PFSK-1 (cell line): ENCODE results near the gene CHAD.

Experiments used
- FOXP2 ChIP-seq: optimal IDR thresholded peaks from 2 replicates; pipeline ENCODE3; 2011; ENCODE audit warnings: borderline replicate concordance, control low read depth, inconsistent platforms; ENCODE audit not compliant: insufficient read depth; ENCODE audit errors: extremely low read length, extremely low read depth
- POLR2AphosphoS5 ChIP-seq: IDR thresholded peaks from 2 replicates; pipeline ENCODE4 v1.6.1; 2012; ENCODE audit warnings: low read depth, mild to moderate bottlenecking, control low read depth, low read length, moderate library complexity
- REST ChIP-seq, 2 experiments: IDR thresholded peaks; 2 replicates each; pipeline versions ENCODE4 v1.6.1 to v1.8.0; 2011 to 2012; ENCODE audit warnings: low read depth in 2 of 2, low read length in 2 of 2, control low read depth in 1 of 2, inconsistent platforms in 1 of 2, mild to moderate bottlenecking in 1 of 2, moderate library complexity in 1 of 2; ENCODE audit not compliant: insufficient read depth in 1 of 2
- SIN3A ChIP-seq: IDR thresholded peaks from 2 replicates; pipeline ENCODE4 v1.6.1; 2012; ENCODE audit warnings: mild to moderate bottlenecking, low read length, moderate library complexity, borderline replicate concordance; ENCODE audit not compliant: insufficient read depth
- TAF1 ChIP-seq: IDR thresholded peaks from 2 replicates; pipeline ENCODE4 v1.6.1; 2012; ENCODE audit warnings: low read length, control low read depth, borderline replicate concordance; ENCODE audit not compliant: insufficient read depth

Gene CHAD

DNA sequence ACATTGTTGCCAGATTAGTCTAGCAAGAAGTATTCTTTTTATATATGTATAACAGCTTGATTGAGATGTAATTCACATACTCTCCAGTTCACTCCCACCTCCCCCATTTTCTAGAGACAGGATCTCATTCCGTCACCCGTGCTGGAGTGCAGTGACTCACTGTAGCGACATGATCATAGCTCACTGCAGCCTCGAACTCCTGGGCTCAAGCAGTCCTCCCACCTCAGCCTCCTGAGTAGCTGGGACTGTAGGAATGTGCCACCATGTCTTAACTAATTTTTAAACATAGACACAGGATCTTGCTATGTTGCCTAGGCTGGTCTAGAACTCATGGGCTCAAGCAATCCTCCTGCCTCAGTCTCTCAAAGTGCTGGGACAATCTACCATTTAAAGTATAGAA is 6.7 kb upstream of the CHAD start:
- TF ChIP-seq SIN3A, result no peak
- no peak for TF ChIP-seq FOXP2
- TF ChIP-seq REST (IDR thresholded peaks at IDR 0.05; ENCODE audit: insufficient read depth in 1 of 2, low read depth in 2 of 2, low read length in 2 of 2), result no peak
- no peak for TF ChIP-seq POLR2AphosphoS5

DNA sequence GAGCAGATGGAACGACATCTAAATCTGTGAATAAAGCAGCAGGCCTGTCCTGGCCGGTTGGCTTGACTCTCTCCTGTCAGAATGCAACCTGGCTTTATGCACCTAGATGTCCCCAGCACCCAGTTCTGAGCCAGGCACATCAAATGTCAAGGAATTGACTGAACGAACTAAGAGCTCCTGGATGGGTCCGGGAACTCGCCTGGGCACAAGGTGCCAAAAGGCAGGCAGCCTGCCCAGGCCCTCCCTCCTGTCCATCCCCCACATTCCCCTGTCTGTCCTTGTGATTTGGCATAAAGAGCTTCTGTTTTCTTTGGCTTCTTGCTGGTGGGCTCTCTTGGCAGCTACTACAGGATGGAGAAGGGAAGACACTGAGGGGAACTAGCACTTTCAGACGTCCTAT is 5.8 kb upstream of the CHAD start:
- TF ChIP-seq POLR2AphosphoS5 (no peak), SIN3A (no peak), FOXP2 (no peak), TAF1 (no peak), REST (IDR thresholded peaks at IDR 0.05; ENCODE audit: insufficient read depth in 1 of 2, low read depth in 2 of 2, low read length in 2 of 2) (no peak)

GRCh38 chr17:50473901-50474300 is 5.2 kb upstream of the CHAD start:
- TF ChIP-seq POLR2AphosphoS5 (no peak), TAF1 (no peak), FOXP2 (no peak), REST (IDR thresholded peaks at IDR 0.05; ENCODE audit: insufficient read depth in 1 of 2, low read depth in 2 of 2, low read length in 2 of 2) (no peak), SIN3A (no peak)

DNA sequence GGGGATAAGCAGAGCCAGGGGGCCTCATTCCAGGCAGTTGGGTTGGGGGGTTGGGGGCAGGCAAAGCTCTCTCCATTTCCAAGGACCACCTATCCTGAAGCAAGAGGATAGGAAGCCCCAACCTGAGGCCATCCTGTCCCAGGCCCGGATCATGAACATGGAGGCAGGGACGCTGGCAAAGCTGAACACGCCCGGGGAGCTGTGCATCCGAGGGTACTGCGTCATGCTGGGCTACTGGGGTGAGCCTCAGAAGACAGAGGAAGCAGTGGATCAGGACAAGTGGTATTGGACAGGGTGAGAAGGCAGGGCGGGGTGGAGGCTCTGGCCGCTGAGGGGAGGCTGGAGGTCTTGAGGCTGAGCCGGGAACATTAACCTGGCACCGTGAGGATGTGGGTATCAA is 3.6 kb upstream of the CHAD start:
- TF ChIP-seq SIN3A, result no peak
- no peak for TF ChIP-seq FOXP2
- TF ChIP-seq POLR2AphosphoS5, result no peak
- no peak for TF ChIP-seq REST (IDR thresholded peaks at IDR 0.05; ENCODE audit: insufficient read depth in 1 of 2, low read depth in 2 of 2, low read length in 2 of 2)
- no peak for TF ChIP-seq TAF1

DNA sequence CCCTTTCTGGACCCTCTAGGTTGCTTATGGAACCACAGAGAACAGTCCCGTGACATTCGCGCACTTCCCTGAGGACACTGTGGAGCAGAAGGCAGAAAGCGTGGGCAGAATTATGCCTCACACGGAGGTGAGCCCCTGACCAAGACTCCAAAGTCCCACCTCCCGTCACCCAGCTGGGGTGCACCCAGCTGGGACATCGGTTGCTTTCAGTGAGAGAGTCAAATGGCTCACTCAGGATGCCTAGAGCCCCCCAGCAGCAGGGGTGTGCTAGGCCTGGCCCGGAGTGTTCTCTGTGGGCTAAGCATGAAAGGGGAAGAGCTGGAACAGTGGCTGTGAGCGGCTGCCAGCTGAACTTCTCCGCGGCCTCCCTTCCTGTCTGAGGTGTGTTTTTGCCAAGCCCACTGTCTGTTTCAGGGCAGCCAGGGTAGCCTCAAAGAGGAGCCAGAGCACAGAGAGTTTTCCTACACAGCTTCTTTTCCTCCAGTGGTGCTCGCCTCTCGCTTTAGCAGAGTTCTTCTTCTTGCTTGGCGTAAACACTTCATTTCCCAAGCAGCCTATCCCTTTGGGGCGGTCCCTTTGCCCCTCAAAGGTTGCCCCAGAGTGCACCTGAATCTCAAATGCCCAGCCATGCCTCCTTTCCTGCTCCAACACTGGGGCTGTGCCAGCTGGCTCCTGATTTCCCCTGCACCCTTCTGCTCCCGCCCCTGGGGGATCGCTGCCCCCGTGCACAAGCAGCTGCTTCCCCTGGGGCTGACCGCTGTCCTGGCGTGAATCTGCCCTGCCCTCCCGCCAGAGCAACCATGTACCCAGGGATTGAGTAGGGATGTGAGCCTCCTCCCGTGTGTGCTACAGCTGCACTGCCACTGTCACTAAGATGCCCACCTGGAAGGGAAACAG is 2.6 kb upstream of the CHAD start:
- TF ChIP-seq POLR2AphosphoS5, result no peak
- TF ChIP-seq REST (IDR thresholded peaks at IDR 0.05; ENCODE audit: insufficient read depth in 1 of 2, low read depth in 2 of 2, low read length in 2 of 2), result no peak
- TF ChIP-seq TAF1, result no peak
- no peak for TF ChIP-seq FOXP2
